Left ventricle myocardium superior (tissue), 1 donor: ENCODE measurements around the gene SLFN12L. TPM values are rescaled to one million over a fixed set of nuclear protein-coding genes. Genes with fewer than 3 reads are reported as not detected.

Experiments
- ATAC-seq: fragments of 200-7000 bp; cut with Tn5 transposase; one replicate; pipeline ENCODE4 v1.9.1; 2020; ENCODE audit warnings: mild to moderate bottlenecking, moderate library complexity
- DNase-seq: peaks from one replicate; pipeline ENCODE4 v3.0.0-alpha.2; 2020
- intact Hi-C: fragments of 100-400 bp; cut with micrococcal nuclease; formaldehyde crosslinking; loops from one replicate; pipeline ENCODE4 v1.11.0; 2022
- total RNA-seq: library from RNA; stranded (reverse); fragmentation: NEBNext Ultra II Directional; extraction: Animal tissue kit (Norgen Biotek cat#: 25700); gene quantifications from one replicate; pipeline ENCODE4 v1.2.1, GENCODE V29; 2021
- donor health status: DM: no; HTN: yes; CAD: no; lungs with severe emphysema.

SLFN12L gene
- total RNA-seq, 1 donor from 2014 or later, result 0.32 TPM

DNA sequence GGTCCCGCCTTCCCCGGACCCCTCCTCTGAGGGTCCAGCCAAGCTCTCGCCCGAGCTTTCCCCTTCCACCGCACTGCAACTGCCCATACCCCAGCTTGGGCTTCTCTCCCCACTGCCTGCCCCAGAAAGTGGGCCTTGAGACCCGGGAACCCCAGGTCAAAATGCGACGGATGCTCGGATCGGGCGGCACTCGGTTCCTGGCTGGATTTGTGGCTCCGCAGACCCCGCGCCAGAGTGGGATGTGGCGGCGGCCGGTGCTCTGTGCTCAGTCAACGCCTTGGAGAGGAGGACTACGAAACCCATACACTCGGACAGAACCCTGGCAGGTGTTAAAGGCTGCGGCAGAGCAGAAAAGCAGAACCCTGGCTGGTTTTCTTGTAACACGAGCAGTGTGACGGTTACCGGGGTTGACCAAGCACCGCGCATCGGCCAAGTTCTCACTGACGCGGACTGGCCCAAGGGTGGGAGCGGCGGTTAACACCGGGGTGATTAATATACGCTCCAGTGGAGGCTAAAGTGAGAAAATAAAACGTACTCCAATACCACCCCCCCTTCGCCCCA, 88.0 kb downstream of the SLFN12L start:
- no peak for DNase-seq
- intact Hi-C loops, result no loop called here
- peak; percentile 52 for ATAC-seq

DNA sequence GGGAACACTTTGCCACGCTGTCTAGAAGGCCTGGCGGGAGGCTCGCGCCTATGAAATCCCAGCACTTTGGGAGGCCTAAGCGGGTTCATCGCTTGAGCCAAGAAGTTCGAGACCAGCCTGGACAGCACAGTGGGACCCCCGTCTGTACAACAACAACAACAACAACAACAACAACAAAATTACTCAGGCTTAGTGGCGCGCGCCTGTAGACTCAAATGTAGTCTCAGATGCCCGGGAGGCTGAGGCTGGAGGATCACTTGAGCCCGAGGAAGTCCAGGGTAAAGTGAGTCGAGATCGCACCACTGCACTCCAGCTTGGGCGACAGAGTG, 88.6 kb downstream of the SLFN12L start:
- intact Hi-C loops, result no loop called here

DNA sequence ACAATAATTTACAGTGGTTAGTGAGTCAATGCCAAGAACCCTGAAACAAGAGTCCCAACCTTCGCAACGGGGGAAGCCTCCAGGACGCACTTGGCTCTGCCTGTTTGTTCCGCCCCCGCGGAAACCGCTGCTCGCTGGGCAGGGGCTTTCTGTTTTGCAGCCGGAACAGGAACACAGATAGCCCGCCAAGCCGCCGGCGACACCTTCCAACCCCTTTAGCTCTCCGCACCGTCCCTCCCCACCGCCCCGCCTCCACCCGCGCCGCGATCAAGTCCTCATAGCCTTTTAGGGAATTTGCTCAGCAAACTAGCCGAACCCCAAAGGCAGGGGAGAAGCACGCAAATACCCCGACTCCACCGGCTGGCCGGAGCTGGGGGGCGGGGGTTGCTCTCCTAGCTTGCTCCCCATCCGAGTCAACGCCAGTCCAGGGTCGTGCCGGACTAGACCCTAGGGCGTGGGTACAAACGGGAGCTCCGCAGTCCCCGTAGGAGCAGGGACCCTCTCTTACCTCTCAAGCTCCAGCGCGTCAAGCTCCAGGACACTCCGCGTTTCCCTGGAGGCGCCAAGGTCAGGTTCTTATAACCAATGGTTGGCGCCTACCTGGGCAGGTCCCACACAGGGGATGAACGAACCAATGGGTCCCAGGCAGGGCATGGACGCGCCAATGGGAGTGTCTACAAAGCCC, 89.1 kb downstream of the SLFN12L start, which contains the start of gene SLFN13:
TSS of gene SLFN13 (minus strand) at position 553 of the 685 bp plus-strand sequence. CDS start 3,086 bp downstream, outside the sequence.
- ATAC-seq (peak; percentile 94), DNase-seq (peak; percentile 87)
- intact Hi-C loops, result no loop called here

More for the DNA sequence above, 88.6 kb downstream of the SLFN12L start:
- no peak for ATAC-seq
- no peak for DNase-seq

DNA sequence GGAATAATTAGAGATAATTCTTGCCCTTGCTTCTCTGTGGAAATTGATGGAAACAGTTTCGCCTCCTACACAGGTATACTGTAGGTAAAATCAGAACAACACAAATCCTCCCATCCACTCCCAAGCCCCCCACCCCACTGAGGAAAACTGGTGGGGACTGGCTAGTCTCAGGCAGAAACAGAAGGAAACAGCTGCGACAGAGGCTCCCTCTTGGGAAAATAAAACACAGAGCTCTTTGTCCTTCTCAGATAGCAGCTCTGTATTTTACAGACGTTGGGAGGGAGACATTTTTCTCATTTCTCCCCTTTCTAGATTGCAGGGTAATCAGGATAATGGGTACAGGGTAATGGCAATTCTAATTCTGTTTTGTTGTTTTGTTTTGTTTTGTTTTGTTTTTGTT, 90.0 kb downstream of the SLFN12L start:
- intact Hi-C loops, result no loop called here
- ATAC-seq (peak; percentile 44), DNase-seq (no peak)

DNA sequence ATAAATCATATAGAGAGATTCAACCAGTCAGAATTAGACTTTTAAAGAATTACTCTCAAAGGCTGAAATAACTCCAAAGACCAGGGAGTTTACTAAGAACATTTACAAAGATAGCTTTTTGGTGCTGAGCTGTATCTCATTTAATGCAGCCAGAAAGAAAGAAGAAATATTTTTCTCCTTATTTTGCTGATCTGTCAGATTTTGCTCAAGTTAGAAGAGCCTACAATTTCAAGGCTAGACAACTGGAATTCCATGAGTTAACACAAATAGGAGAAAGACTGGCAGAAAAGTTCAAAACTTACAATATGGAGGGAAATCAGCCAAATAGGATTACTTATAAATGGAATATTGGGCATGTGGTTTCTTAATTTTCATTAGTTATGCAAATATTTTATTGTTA, 99.0 kb downstream of the SLFN12L start:
- DNase-seq (no peak), ATAC-seq (no peak)
- intact Hi-C loops, result no loop called here

DNA sequence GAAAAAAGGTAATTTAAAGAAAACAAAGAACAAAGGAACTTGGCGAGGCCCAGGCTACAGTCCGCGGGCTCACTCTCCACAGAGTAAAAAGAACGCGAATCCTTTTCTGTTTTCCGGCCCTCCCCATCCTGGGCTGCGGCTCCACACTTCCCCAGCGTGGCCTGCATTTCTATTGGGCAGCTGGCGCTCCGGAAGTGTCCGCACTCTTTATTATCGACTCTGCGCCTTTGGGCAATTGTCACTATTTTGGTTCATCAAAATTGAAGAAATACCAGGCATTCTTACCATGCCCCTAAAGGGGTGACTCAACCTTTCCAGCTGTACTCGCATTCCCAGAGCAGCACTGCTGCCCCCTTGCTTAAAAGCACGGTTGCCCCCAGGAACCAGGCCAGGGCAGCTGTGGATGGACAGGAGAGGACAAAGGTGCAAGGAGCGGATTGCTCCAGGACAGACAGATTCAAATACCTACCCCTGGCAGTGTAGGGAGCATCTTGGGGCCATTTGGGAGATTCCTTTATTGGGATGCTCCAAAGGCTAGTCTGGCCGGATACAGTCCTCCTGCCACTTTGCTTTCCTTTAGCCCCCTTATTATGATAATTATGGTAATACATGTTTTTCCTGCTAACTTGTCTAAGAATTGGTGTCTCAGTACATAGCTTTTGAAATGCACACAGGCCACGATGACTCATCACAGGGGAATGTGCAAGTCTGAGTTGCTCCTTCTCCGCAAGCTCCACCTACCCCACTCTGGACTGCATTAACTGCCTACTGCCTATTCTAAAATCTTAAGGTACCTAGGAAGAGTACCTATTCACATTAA, 104.2 kb downstream of the SLFN12L start:
- ATAC-seq (peak; percentile 94), DNase-seq (peak; percentile 68)
- intact Hi-C loops, result no loop called here

DNA sequence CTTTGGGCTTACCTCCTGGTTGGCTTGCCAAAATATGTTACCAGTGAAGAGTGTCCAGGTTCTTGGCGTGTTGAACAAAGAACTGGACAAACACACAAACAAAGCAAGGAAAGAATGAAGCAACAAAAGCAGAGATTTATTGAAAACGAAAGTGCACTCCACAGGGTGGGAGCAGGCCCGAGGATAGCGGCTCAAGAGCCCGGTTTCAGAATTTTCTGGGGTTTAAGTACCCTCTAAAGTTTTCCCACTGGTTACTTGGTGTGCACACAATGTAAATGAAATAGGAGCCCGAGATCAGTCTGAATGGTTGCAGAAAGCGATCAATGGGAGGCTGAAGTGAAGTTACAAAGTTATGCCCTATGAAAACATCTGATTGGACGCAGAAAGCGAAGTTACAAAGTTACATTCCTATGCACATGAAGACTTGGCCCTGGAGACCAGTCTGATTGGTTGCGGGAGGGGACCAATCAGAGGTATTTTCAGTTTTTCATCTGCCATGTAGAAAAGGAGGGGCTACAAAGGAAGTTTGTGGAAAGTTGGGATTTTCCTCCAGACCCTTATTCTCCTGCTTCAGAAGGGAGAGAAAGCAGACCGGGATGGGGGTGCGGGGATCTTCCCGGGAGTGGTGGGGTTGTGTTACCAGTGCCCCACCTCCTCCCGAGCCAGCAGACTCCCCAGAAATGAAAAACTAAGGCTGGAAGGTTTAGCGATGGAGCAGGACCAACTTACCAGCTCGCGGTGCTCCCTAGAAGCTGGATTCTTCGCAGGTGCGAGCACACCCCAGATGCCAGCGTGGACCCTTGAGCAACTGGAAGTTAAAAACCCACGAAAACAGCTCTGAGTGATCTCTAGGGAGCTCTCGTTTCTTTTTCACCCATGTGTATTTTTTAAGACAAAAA, 105.1 kb downstream of the SLFN12L start, which contains the start of gene SLFN12:
TSS of gene SLFN12 (minus strand) at position 325 of the 899 bp plus-strand sequence. CDS start 9,472 bp downstream, outside the sequence.
- intact Hi-C loops, result no loop called here
- ATAC-seq, result peak; percentile 91
- DNase-seq, result peak; percentile 45

DNA sequence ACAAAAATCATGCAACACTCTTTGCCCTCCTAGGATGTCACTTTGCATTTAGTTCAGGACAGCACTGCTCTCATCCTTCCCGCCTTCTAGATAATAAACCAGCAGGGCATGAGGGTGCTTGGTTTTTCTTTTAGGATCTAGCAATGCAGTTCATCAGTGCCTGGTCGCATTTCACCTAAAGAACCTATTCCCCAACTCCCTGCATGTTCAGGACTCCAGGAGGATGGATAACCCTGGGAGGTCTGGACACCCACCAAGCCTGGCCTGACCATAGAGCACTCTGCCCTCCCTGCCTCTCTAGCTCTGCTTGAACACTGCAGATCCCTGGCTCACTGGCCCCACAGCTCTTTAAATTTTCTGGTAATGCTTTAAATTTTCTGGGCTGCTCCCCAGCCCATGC, 107.8 kb downstream of the SLFN12L start:
- DNase-seq, result no peak
- intact Hi-C loops, result no loop called here
- no peak for ATAC-seq

DNA sequence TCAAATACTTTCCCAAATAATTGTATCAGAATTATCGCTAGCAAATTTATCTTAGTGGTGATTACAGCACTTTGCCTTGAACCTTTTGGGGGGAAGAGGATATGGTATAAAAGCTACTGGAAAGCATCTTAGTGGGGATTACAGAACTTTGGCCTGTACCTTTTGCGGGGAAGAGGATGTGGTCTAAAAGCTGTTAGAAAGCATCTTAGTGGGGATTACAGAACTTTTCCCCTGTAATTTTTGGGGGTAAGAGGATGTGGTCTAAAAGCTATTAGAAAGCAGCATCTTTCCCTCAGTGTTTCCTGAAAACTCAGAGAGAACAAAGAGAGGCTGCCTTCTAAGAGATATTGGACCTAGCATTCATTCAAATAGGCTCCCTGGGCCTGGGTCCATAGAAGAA, 109.2 kb downstream of the SLFN12L start:
- ATAC-seq, result no peak
- intact Hi-C loops, result no loop called here
- no peak for DNase-seq

DNA sequence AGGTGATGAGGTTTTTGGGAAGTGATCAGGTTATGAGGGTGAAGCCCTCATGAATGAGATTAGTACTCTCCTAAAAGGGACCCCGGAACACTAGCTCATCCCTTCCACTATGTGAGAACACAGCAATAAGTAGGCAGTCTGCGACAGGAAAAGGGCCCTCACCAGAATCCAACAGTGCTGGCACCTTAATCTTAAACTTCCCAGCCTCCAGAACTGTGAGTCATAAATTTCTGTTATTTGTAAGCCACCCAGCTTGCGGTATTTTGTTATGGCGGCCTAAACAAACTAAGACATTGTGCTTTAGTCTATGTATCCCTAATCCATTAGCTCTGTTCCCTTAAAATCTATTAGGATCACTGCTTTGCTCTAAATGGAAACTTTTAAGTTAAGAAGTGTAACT, 113.7 kb downstream of the SLFN12L start:
- no peak for DNase-seq
- no peak for ATAC-seq
- intact Hi-C loops, result no loop called here

Other genes starting within 250 kb of the SLFN12L start
- 18.2 TPM for gene SLFN11, start 164.1 kb downstream of the SLFN12L start, total RNA-seq
- gene SLFN12, start 105.2 kb downstream of the SLFN12L start, total RNA-seq, result 3.1 TPM
- gene SLFN13, start 88.9 kb downstream of the SLFN12L start, total RNA-seq, result 3.9 TPM
- not detected for gene SLFN14, start 23.1 kb upstream of the SLFN12L start, total RNA-seq
- gene PEX12, start 40.9 kb upstream of the SLFN12L start, total RNA-seq, result 7.9 TPM
- gene AP2B1, start 49.6 kb upstream of the SLFN12L start, total RNA-seq, result 119 TPM
- gene RASL10B, start 194.0 kb upstream of the SLFN12L start, total RNA-seq, result 23.8 TPM
- 0.27 TPM for gene GAS2L2, start 215.6 kb upstream of the SLFN12L start, total RNA-seq
- not detected for gene C17orf50, start 223.2 kb upstream of the SLFN12L start, total RNA-seq